Renal cortex interstitium (tissue), 11 donors: ENCODE measurements around the gene ZNF169. TPM values are rescaled to one million over a fixed set of nuclear protein-coding genes. Genes with fewer than 3 reads are reported as not detected.
"Not testable (repeated sequence)": the region's sequence is repeated elsewhere in the genome, so short reads cannot be mapped to it uniquely, and the experiment has no call there.

Source experiments
- DNase-seq, 11 donors: peaks; one replicate each; pipeline ENCODE4 v3.0.0-alpha.2; 2013; ENCODE audit warnings: low read depth in 9 of 11, low spot score in 4 of 11; ENCODE audit errors: extremely low read depth in 1 of 11
- polyA plus RNA-seq, 3 donors: library from polyadenylated mRNA; unstranded; fragments of 120-200 nt; gene quantifications; one replicate each; pipeline ENCODE4 v1.2.1, GENCODE V29; 2013; ENCODE audit not compliant: insufficient read length in 3 of 3

Gene ZNF169
- polyA plus RNA-seq, 3 donors = 5.9 to 13.1 (median 6.9) TPM

GRCh38 chr9:94277885-94278536 is 18.9 kb downstream of the ZNF169 start:
- DNase-seq = no peak

- no peak for DNase-seq
These were observed 21.4 kb downstream of the ZNF169 start for GRCh38 chr9:94280409-94280989.

- DNase-seq = no peak
These were observed 22.0 kb downstream of the ZNF169 start for GRCh38 chr9:94281101-94281500.

- DNase-seq = no peak
These were observed 27.0 kb downstream of the ZNF169 start for GRCh38 chr9:94286116-94286515.

- no peak for DNase-seq
These were observed 28.9 kb downstream of the ZNF169 start for GRCh38 chr9:94287877-94288513.

- DNase-seq = no peak
These were observed 30.6 kb downstream of the ZNF169 start for GRCh38 chr9:94289691-94290090.

- no peak for DNase-seq
These were observed 40.0 kb downstream of the ZNF169 start for GRCh38 chr9:94298949-94299599.

- DNase-seq = no peak
These were observed 41.6 kb downstream of the ZNF169 start for GRCh38 chr9:94300470-94301301.

- no peak for DNase-seq
These were observed 42.5 kb downstream of the ZNF169 start for GRCh38 chr9:94301583-94301982.

- DNase-seq = no peak
These were observed 43.3 kb downstream of the ZNF169 start for GRCh38 chr9:94302426-94302825.

GRCh38 chr9:94303321-94303720 is 44.2 kb downstream of the ZNF169 start:
- no peak for DNase-seq

GRCh38 chr9:94315034-94315984 is 56.2 kb downstream of the ZNF169 start:
- not testable (repeated sequence) for DNase-seq

- not testable (repeated sequence) for DNase-seq
These were observed 57.1 kb downstream of the ZNF169 start for GRCh38 chr9:94316236-94316635.

GRCh38 chr9:94317949-94318657 is 59.0 kb downstream of the ZNF169 start:
- DNase-seq = not testable (repeated sequence)

GRCh38 chr9:94322342-94322940 is 63.3 kb downstream of the ZNF169 start:
- DNase-seq = not testable (repeated sequence)

GRCh38 chr9:94323153-94323798 is 64.2 kb downstream of the ZNF169 start:
- DNase-seq = not testable (repeated sequence)

- DNase-seq = not testable (repeated sequence)
These were observed 66.5 kb downstream of the ZNF169 start for GRCh38 chr9:94325583-94325982.
